HG02759 (cell line): ENCODE data around the gene FAM98B.

Source experiments
- ATAC-seq: cut with Tn5 transposase; IDR thresholded peaks from one replicate; pipeline ENCODE4 v1.9.1; 2021; ENCODE audit warnings: mild to moderate bottlenecking, moderate library complexity; ENCODE audit not compliant: unreplicated experiment

FAM98B gene

GRCh38 chr15:38506997-38507396, 53.1 kb downstream of the FAM98B start:
- ATAC-seq = no peak

- no peak for ATAC-seq
These were observed 53.6 kb downstream of the FAM98B start for GRCh38 chr15:38507570-38507969.

- ATAC-seq = no peak
These were observed 54.7 kb downstream of the FAM98B start for GRCh38 chr15:38508647-38509046.

- ATAC-seq = no peak
These were observed 55.2 kb downstream of the FAM98B start for GRCh38 chr15:38509152-38509551.

- ATAC-seq = no peak
These were observed 59.0 kb downstream of the FAM98B start for GRCh38 chr15:38512901-38513300.

GRCh38 chr15:38514601-38515000, 60.7 kb downstream of the FAM98B start:
- ATAC-seq = peak; percentile 86

- ATAC-seq = no peak
These were observed 62.7 kb downstream of the FAM98B start for GRCh38 chr15:38516626-38517025.

GRCh38 chr15:38517312-38517975, 63.5 kb downstream of the FAM98B start:
- ATAC-seq = no peak

- no peak for ATAC-seq
These were observed 64.2 kb downstream of the FAM98B start for GRCh38 chr15:38518084-38518483.

- ATAC-seq = no peak
These were observed 66.1 kb downstream of the FAM98B start for GRCh38 chr15:38520035-38520434.

GRCh38 chr15:38521316-38521715, 67.4 kb downstream of the FAM98B start:
- ATAC-seq = no peak

GRCh38 chr15:38522922-38523321, 69.0 kb downstream of the FAM98B start:
- ATAC-seq = no peak

GRCh38 chr15:38524156-38524555, 70.2 kb downstream of the FAM98B start:
- no peak for ATAC-seq

GRCh38 chr15:38525489-38525888, 71.6 kb downstream of the FAM98B start:
- ATAC-seq = no peak

GRCh38 chr15:38526158-38526557, 72.2 kb downstream of the FAM98B start:
- no peak for ATAC-seq

GRCh38 chr15:38528294-38528693, 74.4 kb downstream of the FAM98B start:
- ATAC-seq = no peak

GRCh38 chr15:38530113-38530512, 76.2 kb downstream of the FAM98B start:
- ATAC-seq = peak; percentile 81

- no peak for ATAC-seq
These were observed 77.6 kb downstream of the FAM98B start for GRCh38 chr15:38531509-38531908.

GRCh38 chr15:38532728-38533127, 78.8 kb downstream of the FAM98B start:
- no peak for ATAC-seq

GRCh38 chr15:38533416-38533915, 79.5 kb downstream of the FAM98B start:
- ATAC-seq = no peak

- ATAC-seq = no peak
These were observed 80.0 kb downstream of the FAM98B start for GRCh38 chr15:38533926-38534325.

GRCh38 chr15:38534691-38535090, 80.8 kb downstream of the FAM98B start:
- ATAC-seq = no peak
